ENCODE results near the gene TSC1.

- TF ChIP-seq, protein P1, sequence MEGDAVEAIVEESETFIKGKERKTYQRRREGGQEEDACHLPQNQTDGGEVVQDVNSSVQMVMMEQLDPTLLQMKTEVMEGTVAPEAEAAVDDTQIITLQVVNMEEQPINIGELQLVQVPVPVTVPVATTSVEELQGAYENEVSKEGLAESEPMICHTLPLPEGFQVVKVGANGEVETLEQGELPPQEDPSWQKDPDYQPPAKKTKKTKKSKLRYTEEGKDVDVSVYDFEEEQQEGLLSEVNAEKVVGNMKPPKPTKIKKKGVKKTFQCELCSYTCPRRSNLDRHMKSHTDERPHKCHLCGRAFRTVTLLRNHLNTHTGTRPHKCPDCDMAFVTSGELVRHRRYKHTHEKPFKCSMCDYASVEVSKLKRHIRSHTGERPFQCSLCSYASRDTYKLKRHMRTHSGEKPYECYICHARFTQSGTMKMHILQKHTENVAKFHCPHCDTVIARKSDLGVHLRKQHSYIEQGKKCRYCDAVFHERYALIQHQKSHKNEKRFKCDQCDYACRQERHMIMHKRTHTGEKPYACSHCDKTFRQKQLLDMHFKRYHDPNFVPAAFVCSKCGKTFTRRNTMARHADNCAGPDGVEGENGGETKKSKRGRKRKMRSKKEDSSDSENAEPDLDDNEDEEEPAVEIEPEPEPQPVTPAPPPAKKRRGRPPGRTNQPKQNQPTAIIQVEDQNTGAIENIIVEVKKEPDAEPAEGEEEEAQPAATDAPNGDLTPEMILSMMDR (IDR thresholded peaks at IDR 0.05) = no peak
- TF ChIP-seq POLR2A (IDR thresholded peaks at IDR 0.05) = no peak
Measured at GRCh38 chr9:132942541-132943182, 1.8 kb downstream of the TSC1 start.

Measured in testis (tissue), 2 donors.